HCT116 (cell line): Measurements from ENCODE around the gene TTBK1. TPM values are rescaled to one million over a fixed set of nuclear protein-coding genes. Genes with fewer than 3 reads are reported as not detected.

ENCODE experiments used
- ATAC-seq: fragments of 200-7000 bp; cut with Tn5 transposase; 2 replicates; pipeline ENCODE4 v1.9.1; 2020; ENCODE audit warnings: mild to moderate bottlenecking, moderate library complexity
- BruUV-seq: library from RNA; stranded (reverse); fragments of 400-500 nt; replicated peaks from 2 replicates; lab custom pipeline; 2021; lab: Mats Ljungman, UMichigan
- CTCF ChIA-PET: fragments of 300-600 bp; sonication (Branson Sonifier 250); formaldehyde crosslinking; loops from one replicate; lab custom pipeline; 2021; ENCODE audit warnings: antibody characterized with exemption; lab: Charles Lee
- POLR2A ChIA-PET: fragments of 300-600, 350-600 bp; sonication (Branson Sonifier 250); formaldehyde crosslinking; loops from one replicate; lab custom pipeline; 2021; ENCODE audit warnings: antibody characterized with exemption; lab: Charles Lee
- RAD21 ChIA-PET, 2 experiments: fragments of 300-600 bp; sonication (Branson Sonifier 250); formaldehyde crosslinking; loops; one replicate each; lab custom pipeline; 2023; ENCODE audit warnings: low total read pairs in 2 of 2; ENCODE audit not compliant: uncharacterized antibody in 2 of 2, unreplicated experiment in 2 of 2, low non-redundant PET in 1 of 2; lab: Charles Lee
- DNase-seq: peaks from one replicate; pipeline ENCODE4 v3.0.0-alpha.2; 2010; ENCODE audit warnings: low read depth, low spot score
- H2AFZ ChIP-seq: fragments of 200-600 bp; shearing (Covaris generic), sonication (generic); 2 replicates; pipeline ENCODE4 v1.6.1; 2017; ENCODE audit warnings: low read depth, mixed run types, mixed read lengths, antibody characterized with exemption, low read length; ENCODE audit not compliant: poor library complexity, severe bottlenecking
- H3K27ac ChIP-seq: 2 replicates; pipeline ENCODE4 v1.5.1; 2012; ENCODE audit warnings: low read depth, low read length
- H3K27me3 ChIP-seq: fragments of 200-600 bp; sonication (generic); 2 replicates; pipeline ENCODE4 v1.6.1; 2016; ENCODE audit warnings: mixed run types, low read length, mixed read lengths; ENCODE audit not compliant: insufficient read depth
- H3K36me3 ChIP-seq, 2 experiments: fragments of 200-500 bp in 1 of 2; fragments of 200-600 bp in 1 of 2; sonication (Bioruptor generic) in 1 of 2; sonication (generic) in 1 of 2; 2 replicates each; pipeline versions ENCODE4 v1.5.1 to v1.6.1; 2014 to 2016; ENCODE audit warnings: low read length in 2 of 2, inconsistent platforms in 1 of 2, mixed read lengths in 1 of 2, mixed run types in 1 of 2; ENCODE audit not compliant: insufficient read depth in 2 of 2, control insufficient read depth in 1 of 2
- H3K4me1 ChIP-seq, 2 experiments: fragments of 200-600 bp in 1 of 2; sonication (generic) in 1 of 2; 2 replicates each; pipeline versions ENCODE4 v1.5.1 to v1.6.1; 2012 to 2017; ENCODE audit warnings: low read length in 2 of 2, inconsistent platforms in 1 of 2, mild to moderate bottlenecking in 1 of 2, mixed read lengths in 1 of 2, mixed run types in 1 of 2, moderate library complexity in 1 of 2; ENCODE audit not compliant: insufficient read depth in 2 of 2, control insufficient read depth in 1 of 2
- H3K4me2 ChIP-seq: fragments of 200-600 bp; sonication (generic); 2 replicates; pipeline ENCODE4 v1.6.1; 2017; ENCODE audit warnings: mixed run types, low read length, mixed read lengths
- H3K4me3 ChIP-seq, 2 experiments: fragments of 200-600 bp in 1 of 2; sonication (generic) in 1 of 2; replicated peaks in 1 of 2; 2 replicates each; pipeline ENCODE4 v1.5.1; 2011 to 2016; ENCODE audit warnings: low read length in 2 of 2, control low read depth in 1 of 2, low read depth in 1 of 2, mild to moderate bottlenecking in 1 of 2, mixed read lengths in 1 of 2, mixed run types in 1 of 2
- H3K79me2 ChIP-seq: fragments of 200-600 bp; sonication (generic); 2 replicates; pipeline ENCODE4 v1.6.1; 2017; ENCODE audit warnings: mild to moderate bottlenecking, mixed run types, low read length, moderate library complexity, mixed read lengths; ENCODE audit not compliant: insufficient read depth
- H3K9ac ChIP-seq: fragments of 200-600 bp; sonication (generic); 2 replicates; pipeline ENCODE4 v1.6.1; 2016; ENCODE audit warnings: low read length, mixed read lengths
- H3K9me2 ChIP-seq: fragments of 200-600 bp; sonication (generic), shearing (Covaris generic); 2 replicates; pipeline ENCODE4 v1.6.1; 2017; ENCODE audit warnings: mixed run types, mild to moderate bottlenecking, moderate library complexity; ENCODE audit not compliant: insufficient read depth
- H3K9me3 ChIP-seq, 2 experiments: fragments of 200-500 bp in 1 of 2; fragments of 200-600 bp in 1 of 2; sonication (Bioruptor generic) in 1 of 2; sonication (generic) in 1 of 2; 2 replicates each; pipeline ENCODE4 v1.6.1; 2014 to 2017; ENCODE audit warnings: low read length in 2 of 2, mixed read lengths in 2 of 2, inconsistent platforms in 1 of 2, low read depth in 1 of 2, mild to moderate bottlenecking in 1 of 2, mixed run types in 1 of 2, moderate library complexity in 1 of 2; ENCODE audit not compliant: control insufficient read depth in 1 of 2, insufficient read depth in 1 of 2
- H4K20me1 ChIP-seq: fragments of 200-600 bp; sonication (generic), shearing (Covaris generic); 2 replicates; pipeline ENCODE4 v1.6.1; 2017; ENCODE audit warnings: mixed run types, mild to moderate bottlenecking, moderate library complexity; ENCODE audit not compliant: insufficient read depth
- EGR1 ChIP-seq: IDR thresholded peaks from 2 replicates; pipeline ENCODE4 v1.6.1; 2012; ENCODE audit warnings: low read depth
- ELF1 ChIP-seq: IDR thresholded peaks from 2 replicates; pipeline ENCODE4 v1.6.1; 2012; ENCODE audit warnings: low read depth, borderline replicate concordance
- EZH2 ChIP-seq: fragments of 200-600 bp; sonication (generic); IDR thresholded peaks from 2 replicates; pipeline ENCODE4 v1.6.1; 2017; ENCODE audit warnings: antibody characterized with exemption, mixed run types
- EZH2phosphoT487 ChIP-seq: fragments of 200-600 bp; IDR thresholded peaks from 2 replicates; pipeline ENCODE4 v1.6.1; 2018; ENCODE audit warnings: antibody characterized with exemption, borderline replicate concordance
- FOSL1 ChIP-seq: IDR thresholded peaks from 2 replicates; pipeline ENCODE4 v1.6.1; 2012; ENCODE audit warnings: low read depth
- POLR2A ChIP-seq: IDR thresholded peaks from 2 replicates; pipeline ENCODE4 v1.7.0; 2011; ENCODE audit warnings: borderline replicate concordance; ENCODE audit not compliant: insufficient read depth, insufficient read length; ENCODE audit errors: extremely low read depth
- REST ChIP-seq: IDR thresholded peaks from 2 replicates; pipeline ENCODE4 v1.6.1; 2012; ENCODE audit warnings: low read depth
- SP1 ChIP-seq: IDR thresholded peaks from 2 replicates; pipeline ENCODE4 v1.6.1; 2012; ENCODE audit warnings: low read depth
- SRF ChIP-seq: IDR thresholded peaks from 2 replicates; pipeline ENCODE4 v1.6.1; 2012; ENCODE audit warnings: low read depth
- YY1 ChIP-seq: IDR thresholded peaks from 2 replicates; pipeline ENCODE4 v1.6.1; 2011; ENCODE audit warnings: low read length, low read depth, moderate library complexity, mild to moderate bottlenecking; ENCODE audit not compliant: insufficient replicate concordance; ENCODE audit errors: extremely low read depth
- ZBTB33 ChIP-seq: IDR thresholded peaks from 2 replicates; pipeline ENCODE4 v1.6.1; 2011; ENCODE audit warnings: mild to moderate bottlenecking, low read length, moderate library complexity; ENCODE audit not compliant: insufficient replicate concordance; ENCODE audit errors: extremely low read depth
- ZNF274 ChIP-seq: fragments of 200-500 bp; sonication (Bioruptor generic); IDR thresholded peaks from 2 replicates; pipeline ENCODE4 v1.6.1; 2014; ENCODE audit warnings: mild to moderate bottlenecking, low read depth, low read length, inconsistent platforms
- intact Hi-C: fragments of 100-400 bp; cut with micrococcal nuclease; formaldehyde crosslinking; loops from 2 replicates; pipeline ENCODE4 v1.10.0; 2022
- total RNA-seq: library from RNA; stranded (reverse); gene quantifications from one replicate; pipeline ENCODE4 v1.2.1, GENCODE V29; 2021; ENCODE audit not compliant: unreplicated experiment
- TF ChIP-seq, protein P1 (sequence below): IDR thresholded peaks from 2 replicates; pipeline ENCODE4 v1.6.1; 2012

The TTBK1 gene
- total RNA-seq, 1 experiment from 2014 or later: not detected

GRCh38 chr6:43313813-43314212, 70.5 kb downstream of the TTBK1 start:
- Histone ChIP-seq H3K27me3 (no peaks in the 10 kb centered on the region), H2AFZ (no peak overlapping the region), H4K20me1 (no peaks in the 10 kb centered on the region), H3K79me2 (no peaks in the 10 kb centered on the region), H3K27ac (no peak overlapping the region), H3K4me3 (no peak overlapping the region), H3K36me3 (no peaks in the 10 kb centered on the region), H3K9me3 (no peaks in the 10 kb centered on the region), H3K4me2 (no peak overlapping the region), H3K9ac (no peak overlapping the region), H3K9me2 (no peaks in the 10 kb centered on the region), H3K4me1 (peaks cover 2 to 8% of the 10 kb centered on the region in 2 experiments; a peak in 3 of 4 replicates)
- intact Hi-C loops: no loop called here
- CTCF ChIA-PET: interaction anchor here (1.5 kb wide), 1 partner anchor 20 kb away, joined by 6 read pairs; no protein-coding TSS in a partner anchor
- DNase-seq (no peak), ATAC-seq (no peak)
- TF ChIP-seq FOSL1: no peak
- no peak for TF ChIP-seq SRF
- no peak for TF ChIP-seq EGR1
- TF ChIP-seq POLR2A: no peak
- no peak for TF ChIP-seq SP1
- TF ChIP-seq ZNF274: no peak
- TF ChIP-seq ELF1: no peak
- TF ChIP-seq REST: no peak
- TF ChIP-seq, protein P1, sequence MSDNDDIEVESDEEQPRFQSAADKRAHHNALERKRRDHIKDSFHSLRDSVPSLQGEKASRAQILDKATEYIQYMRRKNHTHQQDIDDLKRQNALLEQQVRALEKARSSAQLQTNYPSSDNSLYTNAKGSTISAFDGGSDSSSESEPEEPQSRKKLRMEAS: no peak
- no peak for TF ChIP-seq ZBTB33
- TF ChIP-seq YY1: no peak
- TF ChIP-seq EZH2phosphoT487: no peak
- TF ChIP-seq EZH2: no peak
- RAD21 ChIA-PET: no interaction called here
- POLR2A ChIA-PET: no interaction called here
- BruUV-seq: no TSS peak
